Keratinocyte (primary cell): Measurements from ENCODE around the gene MYO16.

Source experiments
- EZH2 ChIP-seq: IDR thresholded peaks from one replicate; pipeline ENCODE4 v1.6.1; 2012; ENCODE audit warnings: inconsistent platforms, mild to moderate bottlenecking, low read length, moderate library complexity
- TF ChIP-seq, protein P1 (sequence below), 3 experiments: IDR thresholded peaks in 1 of 3; conservative IDR thresholded peaks in 1 of 3; optimal IDR thresholded peaks in 1 of 3; 2 replicates in 2 of 3; 3 replicates in 1 of 3; pipeline versions ENCODE3 to v1.5.1; 2011; ENCODE audit warnings: low read length in 3 of 3, mild to moderate bottlenecking in 3 of 3, moderate library complexity in 2 of 3, control low read depth in 1 of 3, inconsistent platforms in 1 of 3; ENCODE audit not compliant: insufficient read depth in 2 of 3; ENCODE audit errors: extremely low read depth in 1 of 3

DNA sequence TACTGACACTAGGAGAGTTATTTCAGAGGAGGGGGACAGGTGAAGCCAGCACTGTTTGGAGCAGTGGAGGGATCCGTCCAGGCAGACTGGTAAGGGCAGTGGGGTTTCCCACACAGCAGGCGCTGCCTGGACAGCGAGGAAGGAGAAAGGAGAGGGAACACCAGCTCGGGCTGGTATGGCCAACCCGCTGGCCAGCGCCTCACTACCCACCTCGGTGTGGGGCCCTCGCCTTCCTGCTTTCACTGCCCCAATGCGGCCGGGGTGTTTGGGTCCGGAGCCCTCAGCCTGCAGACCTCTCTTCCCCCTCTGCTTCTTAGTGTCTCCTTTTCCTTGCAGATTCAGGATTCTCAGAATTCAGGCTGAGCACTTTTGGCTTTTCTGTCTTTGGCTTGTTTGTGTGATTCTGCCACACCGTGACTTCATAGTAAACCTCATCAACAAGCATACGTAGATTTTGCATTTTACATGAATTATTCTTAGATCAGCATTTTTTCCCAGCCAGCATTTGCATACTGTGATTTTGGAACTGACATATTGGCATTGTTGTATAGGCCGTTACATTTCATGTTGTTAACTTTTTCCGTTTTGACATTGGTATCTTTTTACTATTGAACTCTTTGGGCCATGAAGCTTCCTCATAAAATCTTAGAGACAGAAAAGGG is 294.1 kb downstream of the MYO16 start:
- TF ChIP-seq, protein P1, sequence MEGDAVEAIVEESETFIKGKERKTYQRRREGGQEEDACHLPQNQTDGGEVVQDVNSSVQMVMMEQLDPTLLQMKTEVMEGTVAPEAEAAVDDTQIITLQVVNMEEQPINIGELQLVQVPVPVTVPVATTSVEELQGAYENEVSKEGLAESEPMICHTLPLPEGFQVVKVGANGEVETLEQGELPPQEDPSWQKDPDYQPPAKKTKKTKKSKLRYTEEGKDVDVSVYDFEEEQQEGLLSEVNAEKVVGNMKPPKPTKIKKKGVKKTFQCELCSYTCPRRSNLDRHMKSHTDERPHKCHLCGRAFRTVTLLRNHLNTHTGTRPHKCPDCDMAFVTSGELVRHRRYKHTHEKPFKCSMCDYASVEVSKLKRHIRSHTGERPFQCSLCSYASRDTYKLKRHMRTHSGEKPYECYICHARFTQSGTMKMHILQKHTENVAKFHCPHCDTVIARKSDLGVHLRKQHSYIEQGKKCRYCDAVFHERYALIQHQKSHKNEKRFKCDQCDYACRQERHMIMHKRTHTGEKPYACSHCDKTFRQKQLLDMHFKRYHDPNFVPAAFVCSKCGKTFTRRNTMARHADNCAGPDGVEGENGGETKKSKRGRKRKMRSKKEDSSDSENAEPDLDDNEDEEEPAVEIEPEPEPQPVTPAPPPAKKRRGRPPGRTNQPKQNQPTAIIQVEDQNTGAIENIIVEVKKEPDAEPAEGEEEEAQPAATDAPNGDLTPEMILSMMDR (optimal IDR thresholded peaks at IDR 0.05 in 1 of 3, IDR thresholded peaks at IDR 0.05 in 1 of 3, conservative IDR thresholded peaks at IDR 0.05 in 1 of 3; ENCODE audit: extremely low read depth in 1 of 3, insufficient read depth in 2 of 3, low read length in 3 of 3), result no peak
- TF ChIP-seq EZH2, result no peak
